ENCODE data around the gene TRAPPC12. TPM values are rescaled to one million over a fixed set of nuclear protein-coding genes. Genes with fewer than 3 reads are reported as not detected.

Gene TRAPPC12
- 139 TPM for total RNA-seq

GRCh38 chr2:3379647-3380534, at the start of gene TRAPPC12:
TRAPPC12 (plus strand) TSS chr2:3379694; CDS start chr2:3387624, 7,930 bp downstream.

DNA sequence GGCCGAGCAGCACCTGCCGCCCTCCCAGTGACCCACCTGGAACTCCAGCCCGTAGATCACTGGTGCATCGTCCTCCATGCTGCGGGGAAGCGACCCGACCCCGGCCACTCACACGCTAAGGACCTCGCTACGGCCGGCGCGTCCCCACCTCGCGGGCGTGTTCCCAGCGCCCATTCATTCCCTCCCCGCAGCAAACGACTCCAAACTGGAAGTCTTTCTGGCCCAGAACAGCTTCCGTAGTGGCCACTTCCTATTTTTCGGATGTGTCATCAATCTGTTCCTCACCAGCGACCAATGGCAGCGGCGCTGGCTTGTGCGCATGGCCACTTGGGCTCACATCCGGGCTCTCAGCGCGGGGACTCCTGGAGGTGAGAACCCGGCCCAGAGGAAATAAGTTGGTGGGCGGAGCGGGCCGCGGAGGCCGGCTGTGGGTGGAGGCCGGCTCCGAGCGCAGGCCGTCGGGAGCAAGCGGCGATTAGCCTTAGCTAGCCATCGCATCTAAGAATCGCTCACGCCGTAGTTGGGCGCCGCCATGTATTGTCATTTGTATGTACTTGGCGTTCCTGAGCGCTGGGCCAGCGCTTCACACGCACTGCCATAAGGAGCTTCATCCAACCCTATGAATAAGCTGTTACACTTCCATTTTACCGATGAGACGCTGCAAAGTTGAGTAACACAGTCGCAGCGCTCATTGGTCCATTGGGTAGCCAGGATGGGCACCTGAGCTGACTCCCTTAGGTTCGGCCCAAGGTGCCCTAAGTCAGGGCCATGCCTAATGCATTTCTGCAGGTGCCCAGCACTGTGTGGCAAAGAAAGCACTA, 1.7 kb upstream of the TRAPPC12 start, which contains the start of gene EIPR1:
TSS of gene EIPR1 (minus strand) at position 207 of the 821 bp plus-strand sequence. CDS start at position 78, 129 bp downstream.

GRCh38 chr2:3519255-3520205, 140.0 kb downstream of the TRAPPC12 start, which contains the start of gene ADI1:
ADI1 (minus strand) TSS chr2:3519531; CDS start chr2:3519487, 44 bp downstream.

Other genes with a start within 250 kb of the TRAPPC12 start
- 41.6 TPM for gene EIPR1, start 1.9 kb upstream of the TRAPPC12 start, total RNA-seq
- 10.0 TPM for gene ADI1, start 139.8 kb downstream of the TRAPPC12 start, total RNA-seq
- 26.0 TPM for gene RNASEH1, start 178.6 kb downstream of the TRAPPC12 start, total RNA-seq
- gene RPS7, start 195.6 kb downstream of the TRAPPC12 start, total RNA-seq, result 678 TPM
- gene COLEC11, start 215.4 kb downstream of the TRAPPC12 start, total RNA-seq, result 0.31 TPM